Measurements from ENCODE around the gene HPCAL4. TPM values are rescaled to one million over a fixed set of nuclear protein-coding genes. Genes with fewer than 3 reads are reported as not detected.

HPCAL4 gene
- total and polyA plus RNA-seq, 2 experiments from 2014 or later, result 0.08 to 1.2 TPM

- H3F3A ChIP-seq (replicated peaks; ENCODE audit: low read depth), result no peaks in the 10 kb centered on the region
- Mint-ChIP-seq H3K9me3 (no peaks in the 10 kb centered on the region), H3K4me1 (peaks cover 9% of the 10 kb centered on the region), H3K27me3 (ENCODE audit: insufficient read depth, low read depth, poor library complexity) (peaks cover 16% of the 10 kb centered on the region), H3K4me3 (no peak overlapping the region), H3K36me3 (ENCODE audit: low read depth) (no peaks in the 10 kb centered on the region), H3K27ac (no peak overlapping the region)
- no peaks in the 10 kb centered on the region for H4K20me1 ChIP-seq (replicated peaks; ENCODE audit: insufficient read depth)
- DNase-seq (ENCODE audit: low spot score), result no peak
- 0 out of 2 replicates have a peak, but pooled peaks cover 6% of the 10 kb centered on the region for H3K4me1 ChIP-seq (ENCODE audit: insufficient read depth)
- H3K27ac ChIP-seq (ENCODE audit: low read depth), result no peak overlapping the region
- no peak overlapping the region for H3K4me2 ChIP-seq
- no peak overlapping the region for H2AFZ ChIP-seq
- peaks cover 28% of the 10 kb centered on the region; the same call in 1 of the 2 replicates for H3K27me3 ChIP-seq (ENCODE audit: insufficient read depth)
- no peaks in the 10 kb centered on the region for H3K36me3 ChIP-seq (ENCODE audit: insufficient read depth)
- no peak overlapping the region for H3K4me3 ChIP-seq
- H3K9me2 ChIP-seq (ENCODE audit: insufficient read depth), result peaks cover 4% of the 10 kb centered on the region; the same call in 1 of the 2 replicates
- TF ChIP-seq ZNF331 (CRISPR knock-in tag; IDR thresholded peaks at IDR 0.05; ENCODE audit: low read depth) (no peak), EZH2phosphoT487 (IDR thresholded peaks at IDR 0.05; ENCODE audit: unreplicated experiment) (no peak), NANOG (IDR thresholded peaks at IDR 0.05; ENCODE audit: borderline replicate concordance) (no peak), STAT1 (IDR thresholded peaks at IDR 0.05; ENCODE audit: unreplicated experiment) (no peak), EZH2 (IDR thresholded peaks at IDR 0.05; ENCODE audit: low read depth, unreplicated experiment) (no peak), REST (IDR thresholded peaks at IDR 0.05; ENCODE audit: unreplicated experiment) (no peak)
- TF ChIP-seq, protein P1, sequence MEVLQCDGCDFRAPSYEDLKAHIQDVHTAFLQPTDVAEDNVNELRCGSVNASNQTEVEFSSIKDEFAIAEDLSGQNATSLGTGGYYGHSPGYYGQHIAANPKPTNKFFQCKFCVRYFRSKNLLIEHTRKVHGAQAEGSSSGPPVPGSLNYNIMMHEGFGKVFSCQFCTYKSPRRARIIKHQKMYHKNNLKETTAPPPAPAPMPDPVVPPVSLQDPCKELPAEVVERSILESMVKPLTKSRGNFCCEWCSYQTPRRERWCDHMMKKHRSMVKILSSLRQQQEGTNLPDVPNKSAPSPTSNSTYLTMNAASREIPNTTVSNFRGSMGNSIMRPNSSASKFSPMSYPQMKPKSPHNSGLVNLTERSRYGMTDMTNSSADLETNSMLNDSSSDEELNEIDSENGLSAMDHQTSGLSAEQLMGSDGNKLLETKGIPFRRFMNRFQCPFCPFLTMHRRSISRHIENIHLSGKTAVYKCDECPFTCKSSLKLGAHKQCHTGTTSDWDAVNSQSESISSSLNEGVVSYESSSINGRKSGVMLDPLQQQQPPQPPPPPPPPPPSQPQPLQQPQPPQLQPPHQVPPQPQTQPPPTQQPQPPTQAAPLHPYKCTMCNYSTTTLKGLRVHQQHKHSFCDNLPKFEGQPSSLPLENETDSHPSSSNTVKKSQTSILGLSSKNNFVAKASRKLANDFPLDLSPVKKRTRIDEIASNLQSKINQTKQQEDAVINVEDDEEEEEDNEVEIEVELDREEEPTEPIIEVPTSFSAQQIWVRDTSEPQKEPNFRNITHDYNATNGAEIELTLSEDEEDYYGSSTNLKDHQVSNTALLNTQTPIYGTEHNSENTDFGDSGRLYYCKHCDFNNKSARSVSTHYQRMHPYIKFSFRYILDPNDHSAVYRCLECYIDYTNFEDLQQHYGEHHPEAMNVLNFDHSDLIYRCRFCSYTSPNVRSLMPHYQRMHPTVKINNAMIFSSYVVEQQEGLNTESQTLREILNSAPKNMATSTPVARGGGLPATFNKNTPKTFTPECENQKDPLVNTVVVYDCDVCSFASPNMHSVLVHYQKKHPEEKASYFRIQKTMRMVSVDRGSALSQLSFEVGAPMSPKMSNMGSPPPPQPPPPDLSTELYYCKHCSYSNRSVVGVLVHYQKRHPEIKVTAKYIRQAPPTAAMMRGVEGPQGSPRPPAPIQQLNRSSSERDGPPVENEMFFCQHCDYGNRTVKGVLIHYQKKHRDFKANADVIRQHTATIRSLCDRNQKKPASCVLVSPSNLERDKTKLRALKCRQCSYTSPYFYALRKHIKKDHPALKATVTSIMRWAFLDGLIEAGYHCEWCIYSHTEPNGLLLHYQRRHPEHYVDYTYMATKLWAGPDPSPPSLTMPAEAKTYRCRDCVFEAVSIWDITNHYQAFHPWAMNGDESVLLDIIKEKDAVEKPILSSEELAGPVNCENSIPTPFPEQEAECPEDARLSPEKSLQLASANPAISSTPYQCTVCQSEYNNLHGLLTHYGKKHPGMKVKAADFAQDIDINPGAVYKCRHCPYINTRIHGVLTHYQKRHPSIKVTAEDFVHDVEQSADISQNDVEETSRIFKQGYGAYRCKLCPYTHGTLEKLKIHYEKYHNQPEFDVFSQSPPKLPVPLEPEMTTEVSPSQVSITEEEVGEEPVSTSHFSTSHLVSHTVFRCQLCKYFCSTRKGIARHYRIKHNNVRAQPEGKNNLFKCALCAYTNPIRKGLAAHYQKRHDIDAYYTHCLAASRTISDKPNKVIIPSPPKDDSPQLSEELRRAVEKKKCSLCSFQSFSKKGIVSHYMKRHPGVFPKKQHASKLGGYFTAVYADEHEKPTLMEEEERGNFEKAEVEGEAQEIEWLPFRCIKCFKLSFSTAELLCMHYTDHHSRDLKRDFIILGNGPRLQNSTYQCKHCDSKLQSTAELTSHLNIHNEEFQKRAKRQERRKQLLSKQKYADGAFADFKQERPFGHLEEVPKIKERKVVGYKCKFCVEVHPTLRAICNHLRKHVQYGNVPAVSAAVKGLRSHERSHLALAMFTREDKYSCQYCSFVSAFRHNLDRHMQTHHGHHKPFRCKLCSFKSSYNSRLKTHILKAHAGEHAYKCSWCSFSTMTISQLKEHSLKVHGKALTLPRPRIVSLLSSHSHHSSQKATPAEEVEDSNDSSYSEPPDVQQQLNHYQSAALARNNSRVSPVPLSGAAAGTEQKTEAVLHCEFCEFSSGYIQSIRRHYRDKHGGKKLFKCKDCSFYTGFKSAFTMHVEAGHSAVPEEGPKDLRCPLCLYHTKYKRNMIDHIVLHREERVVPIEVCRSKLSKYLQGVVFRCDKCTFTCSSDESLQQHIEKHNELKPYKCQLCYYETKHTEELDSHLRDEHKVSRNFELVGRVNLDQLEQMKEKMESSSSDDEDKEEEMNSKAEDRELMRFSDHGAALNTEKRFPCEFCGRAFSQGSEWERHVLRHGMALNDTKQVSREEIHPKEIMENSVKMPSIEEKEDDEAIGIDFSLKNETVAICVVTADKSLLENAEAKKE (CRISPR knock-in tag; IDR thresholded peaks at IDR 0.05), result no peak
- TF ChIP-seq, protein P2, sequence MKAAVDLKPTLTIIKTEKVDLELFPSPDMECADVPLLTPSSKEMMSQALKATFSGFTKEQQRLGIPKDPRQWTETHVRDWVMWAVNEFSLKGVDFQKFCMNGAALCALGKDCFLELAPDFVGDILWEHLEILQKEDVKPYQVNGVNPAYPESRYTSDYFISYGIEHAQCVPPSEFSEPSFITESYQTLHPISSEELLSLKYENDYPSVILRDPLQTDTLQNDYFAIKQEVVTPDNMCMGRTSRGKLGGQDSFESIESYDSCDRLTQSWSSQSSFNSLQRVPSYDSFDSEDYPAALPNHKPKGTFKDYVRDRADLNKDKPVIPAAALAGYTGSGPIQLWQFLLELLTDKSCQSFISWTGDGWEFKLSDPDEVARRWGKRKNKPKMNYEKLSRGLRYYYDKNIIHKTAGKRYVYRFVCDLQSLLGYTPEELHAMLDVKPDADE (IDR thresholded peaks at IDR 0.05), result no peak
- TF ChIP-seq, protein P3, sequence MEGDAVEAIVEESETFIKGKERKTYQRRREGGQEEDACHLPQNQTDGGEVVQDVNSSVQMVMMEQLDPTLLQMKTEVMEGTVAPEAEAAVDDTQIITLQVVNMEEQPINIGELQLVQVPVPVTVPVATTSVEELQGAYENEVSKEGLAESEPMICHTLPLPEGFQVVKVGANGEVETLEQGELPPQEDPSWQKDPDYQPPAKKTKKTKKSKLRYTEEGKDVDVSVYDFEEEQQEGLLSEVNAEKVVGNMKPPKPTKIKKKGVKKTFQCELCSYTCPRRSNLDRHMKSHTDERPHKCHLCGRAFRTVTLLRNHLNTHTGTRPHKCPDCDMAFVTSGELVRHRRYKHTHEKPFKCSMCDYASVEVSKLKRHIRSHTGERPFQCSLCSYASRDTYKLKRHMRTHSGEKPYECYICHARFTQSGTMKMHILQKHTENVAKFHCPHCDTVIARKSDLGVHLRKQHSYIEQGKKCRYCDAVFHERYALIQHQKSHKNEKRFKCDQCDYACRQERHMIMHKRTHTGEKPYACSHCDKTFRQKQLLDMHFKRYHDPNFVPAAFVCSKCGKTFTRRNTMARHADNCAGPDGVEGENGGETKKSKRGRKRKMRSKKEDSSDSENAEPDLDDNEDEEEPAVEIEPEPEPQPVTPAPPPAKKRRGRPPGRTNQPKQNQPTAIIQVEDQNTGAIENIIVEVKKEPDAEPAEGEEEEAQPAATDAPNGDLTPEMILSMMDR (conservative IDR thresholded peaks at IDR 0.05; ENCODE audit: low read depth in 2 of 2), result no peak
- no peaks in the 10 kb centered on the region for H3K79me2 ChIP-seq (replicated peaks; ENCODE audit: insufficient read depth)
- no peak for ATAC-seq
Measured at GRCh38 chr1:39652554-39652953, 38.7 kb downstream of the HPCAL4 start.

All from GM23338 (cell line).